ENCODE data around the gene RELN.
"Not testable (repeated sequence)": the region's sequence is repeated elsewhere in the genome, so short reads cannot be mapped to it uniquely, and the experiment has no call there.

The RELN gene

DNA sequence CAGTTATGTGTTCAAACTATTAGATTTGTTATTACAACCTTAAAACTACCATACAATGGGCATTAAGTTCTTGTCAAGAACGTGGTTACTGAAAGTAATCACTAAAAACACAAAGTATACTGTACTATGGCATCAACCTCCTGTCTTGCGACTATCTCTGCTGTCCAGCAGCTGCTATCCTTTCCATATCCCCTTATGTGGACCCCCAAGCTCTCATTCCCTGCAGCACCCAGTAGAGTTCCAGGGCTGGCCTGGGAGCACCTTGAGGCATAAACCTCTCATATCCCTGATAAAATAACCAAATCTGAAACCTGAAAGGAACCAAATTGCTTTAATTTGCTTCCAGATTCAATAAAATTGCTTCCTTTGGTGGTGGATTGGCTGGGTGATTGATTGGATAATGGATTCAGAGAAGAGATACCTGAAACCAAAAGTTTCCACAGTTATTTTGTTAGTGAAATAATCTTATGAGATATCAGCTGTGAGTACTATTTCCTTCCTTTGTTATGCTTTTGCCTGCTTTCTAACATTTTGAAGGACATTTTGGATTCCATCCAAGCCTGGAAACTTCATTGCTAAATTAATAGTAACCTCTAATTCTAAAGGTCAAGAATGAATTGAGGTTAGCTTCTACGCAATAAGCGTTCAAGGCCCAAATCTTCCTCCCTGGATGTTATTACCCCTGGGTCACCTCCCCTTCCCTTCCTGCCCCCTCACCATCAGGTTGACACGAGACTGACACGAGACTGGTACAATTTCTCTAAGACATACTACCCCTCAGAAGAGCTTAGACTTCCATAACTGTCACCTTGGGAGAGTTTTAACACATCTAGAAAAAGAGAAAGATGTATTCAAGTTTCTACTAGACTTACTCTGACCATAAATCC, 48.8 kb downstream of the RELN start:
- DNase-seq = no peak

DNA sequence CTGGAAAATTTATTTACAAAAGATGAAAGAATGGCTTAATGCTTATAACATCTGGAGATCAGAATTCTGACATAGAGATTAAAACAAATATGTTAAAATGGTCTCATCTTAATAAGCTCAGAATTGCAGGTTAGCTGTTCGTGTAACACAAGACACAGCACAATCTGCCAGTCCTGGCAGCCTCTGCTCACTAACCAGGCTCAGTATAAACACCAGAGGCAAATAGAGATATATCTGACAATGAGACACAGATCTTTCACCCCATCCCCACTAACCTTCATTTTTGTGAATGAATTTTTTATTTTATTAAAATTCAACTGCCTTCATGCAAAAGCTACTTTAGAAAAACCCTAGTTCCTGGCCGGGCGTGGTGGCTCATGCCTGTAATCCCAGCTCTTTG, 51.8 kb downstream of the RELN start:
- DNase-seq = peak; percentile 31

- DNase-seq = no peak
These were observed 52.9 kb downstream of the RELN start for GRCh38 chr7:103936558-103936957.

GRCh38 chr7:103934508-103934907, 55.0 kb downstream of the RELN start:
- DNase-seq = peak; percentile 85

DNA sequence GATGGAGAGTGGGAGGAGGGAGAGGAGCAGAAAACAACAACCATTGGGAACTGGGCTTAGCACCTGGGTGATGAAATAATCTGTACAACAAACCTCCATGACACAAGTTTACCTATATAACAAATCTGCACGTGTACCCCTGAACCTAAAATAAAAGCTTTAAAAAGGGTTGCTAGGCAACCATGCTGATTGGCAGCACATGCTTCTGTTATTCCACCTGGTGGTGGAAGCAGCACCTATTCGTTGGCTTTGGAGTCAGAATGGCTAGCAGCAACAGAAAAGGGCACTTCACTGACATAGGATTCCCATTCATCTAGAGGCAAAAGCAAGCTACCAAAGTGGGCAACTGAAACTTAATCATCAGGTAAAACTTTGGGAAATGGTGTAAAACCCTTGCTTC, 57.1 kb downstream of the RELN start:
- DNase-seq = peak; percentile 15

GRCh38 chr7:103929901-103930311, 59.6 kb downstream of the RELN start:
- DNase-seq = peak; percentile 82

GRCh38 chr7:103928581-103928980, 60.9 kb downstream of the RELN start:
- DNase-seq = no peak

GRCh38 chr7:103924184-103924583, 65.3 kb downstream of the RELN start:
- no peak for DNase-seq

DNA sequence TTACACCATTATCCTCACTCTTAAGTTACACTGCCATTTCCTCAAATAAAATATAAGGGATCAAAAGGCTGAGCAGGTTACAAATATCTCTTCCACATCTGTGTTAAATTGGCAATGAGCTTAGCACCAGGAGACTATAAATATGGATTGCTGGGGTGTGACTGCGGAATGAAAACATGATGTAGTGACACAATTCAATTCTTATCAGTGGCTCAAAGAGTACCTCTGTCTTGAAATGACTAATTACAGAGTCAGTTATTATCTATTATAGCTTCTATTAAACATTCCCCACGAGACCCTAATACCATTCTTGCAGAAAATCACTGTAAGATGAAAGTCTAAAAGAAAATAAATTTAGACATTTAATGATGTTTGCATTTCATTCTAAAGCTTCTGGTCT, 67.1 kb downstream of the RELN start:
- DNase-seq = no peak

- DNase-seq = no peak
These were observed 67.8 kb downstream of the RELN start for GRCh38 chr7:103921692-103922091.

DNA sequence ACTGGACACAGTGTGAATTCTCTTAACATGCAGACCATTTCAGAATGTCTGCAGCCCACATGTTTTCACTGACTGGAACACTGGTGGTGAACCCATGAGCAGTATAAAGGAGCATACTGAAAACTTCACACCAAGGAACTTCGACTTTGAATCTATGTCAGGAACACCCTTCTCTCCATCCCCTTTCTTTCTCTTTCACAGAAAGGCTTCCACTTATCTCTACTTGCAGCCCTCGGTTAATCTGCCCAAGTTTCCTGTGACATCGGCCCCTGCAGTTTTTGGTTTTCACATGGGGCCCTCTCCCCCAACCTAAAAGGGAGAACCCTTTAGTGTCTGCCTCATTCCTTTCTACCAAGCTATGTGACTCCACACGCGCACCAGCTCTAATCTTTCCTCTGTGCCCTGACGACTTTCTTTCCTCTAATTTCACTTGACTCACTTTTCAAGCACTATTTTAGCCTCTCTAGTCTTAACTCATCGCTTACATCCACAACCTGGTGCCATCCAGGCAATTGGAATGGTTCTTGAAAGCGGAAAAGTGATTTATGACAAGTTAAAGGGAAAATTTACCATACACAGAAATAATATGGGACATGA, 70.1 kb downstream of the RELN start:
- DNase-seq = no peak

GRCh38 chr7:103918631-103919271, 70.7 kb downstream of the RELN start:
- DNase-seq = no peak

- DNase-seq = no peak
These were observed 73.6 kb downstream of the RELN start for GRCh38 chr7:103915680-103916357.

DNA sequence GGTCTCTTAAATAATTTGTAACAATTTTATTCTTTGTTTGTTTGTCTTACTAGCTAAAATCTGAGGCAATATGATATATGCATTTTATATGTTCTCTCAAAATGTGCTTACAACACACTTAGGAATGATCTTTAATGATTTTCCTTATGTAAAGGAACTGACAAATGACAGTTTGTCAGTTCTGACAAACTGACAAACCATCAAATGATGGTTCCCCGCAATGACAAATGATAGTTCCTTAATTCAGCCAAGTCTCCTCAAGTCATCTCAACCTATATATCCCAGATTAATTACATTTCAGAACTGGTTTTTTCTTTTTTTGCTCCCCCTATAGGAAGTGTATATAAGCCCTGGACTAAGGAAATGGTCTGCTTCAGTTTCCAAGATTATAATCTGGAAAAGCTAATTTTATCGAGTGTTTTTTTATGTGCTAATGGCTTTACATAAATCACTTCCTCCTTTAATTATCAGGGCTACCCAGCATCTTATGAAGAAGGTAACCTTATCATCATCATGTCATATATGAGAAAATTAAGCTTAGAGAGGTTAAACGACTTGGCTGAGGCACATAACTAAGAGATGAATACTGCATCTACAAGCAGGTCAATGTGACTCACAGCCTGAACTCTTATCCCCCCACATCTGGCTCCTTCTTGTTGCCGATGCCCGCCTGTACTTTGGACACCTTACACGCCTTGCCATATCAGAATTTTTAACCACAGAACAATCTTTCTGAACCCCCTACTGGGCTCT, 75.1 kb downstream of the RELN start:
- no peak for DNase-seq

DNA sequence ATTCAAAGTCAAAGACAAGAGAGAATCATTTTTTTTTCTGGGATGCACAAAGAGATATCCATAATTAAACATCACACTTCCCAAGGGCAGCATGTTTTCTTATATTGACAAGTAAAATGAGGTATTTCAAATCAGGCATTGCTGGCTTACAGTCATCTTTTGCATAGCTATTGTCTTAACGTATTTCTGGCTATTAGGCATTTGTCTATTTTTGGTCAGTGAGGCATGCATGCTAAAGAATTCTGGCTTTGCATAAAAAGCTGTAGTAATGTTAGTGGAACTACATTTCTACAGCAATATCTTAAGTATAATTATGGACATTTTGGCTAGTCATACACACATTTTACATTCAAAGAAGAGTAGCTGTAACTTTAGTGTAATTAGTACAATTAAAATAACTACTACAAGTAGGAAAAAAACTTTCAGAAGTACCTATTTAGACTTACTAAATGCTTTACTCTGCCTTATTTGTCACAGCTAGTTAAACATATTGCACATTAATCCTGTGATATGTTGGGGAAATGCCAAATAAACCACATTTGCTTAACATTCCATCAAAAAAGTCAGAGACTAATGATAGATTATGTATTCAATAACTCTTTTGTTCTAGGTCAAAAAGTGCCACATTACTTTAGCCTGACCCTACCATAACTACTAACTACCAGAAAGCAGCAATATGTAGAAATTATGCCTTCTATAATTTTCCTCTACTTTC, 76.4 kb downstream of the RELN start:
- no peak for DNase-seq

DNA sequence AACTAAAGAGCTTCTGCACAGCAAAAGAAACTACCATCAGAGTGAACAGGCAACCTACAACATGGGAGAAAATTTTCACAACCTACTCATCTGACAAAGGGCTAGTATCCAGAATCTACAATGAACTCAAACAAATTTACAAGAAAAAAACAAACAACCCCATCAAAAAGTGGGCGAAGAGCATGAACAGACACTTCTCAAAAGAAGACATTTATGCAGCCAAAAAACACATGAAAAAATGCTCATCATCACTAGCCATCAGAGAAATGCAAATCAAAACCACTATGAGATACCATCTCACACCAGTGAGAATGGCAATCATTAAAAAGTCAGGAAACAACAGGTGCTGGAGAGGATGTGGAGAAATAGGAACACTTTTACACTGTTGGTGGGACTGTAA, 78.4 kb downstream of the RELN start:
- not testable (repeated sequence) for DNase-seq

DNA sequence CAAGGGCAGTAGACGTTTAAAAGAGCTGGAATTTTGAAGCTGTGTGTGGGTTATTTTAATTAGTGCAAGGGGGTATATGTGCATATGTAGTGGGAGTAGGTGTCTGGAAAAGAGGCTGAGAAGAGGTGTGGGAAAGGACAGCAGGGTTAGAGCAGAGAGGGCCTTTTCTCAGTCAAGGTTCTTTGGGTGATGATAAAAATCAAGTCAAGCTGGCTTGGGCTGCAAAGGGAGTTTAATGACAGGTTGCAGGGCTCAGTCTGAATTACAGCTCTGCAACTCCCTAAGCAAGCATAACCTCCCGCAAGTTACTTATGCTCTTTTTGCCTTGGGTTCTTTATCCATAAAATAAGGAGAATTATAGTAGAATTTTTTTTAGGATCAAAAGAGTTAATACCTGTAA, 83.5 kb downstream of the RELN start:
- DNase-seq = no peak

GRCh38 chr7:103902917-103903316, 86.5 kb downstream of the RELN start:
- no peak for DNase-seq

- not testable (repeated sequence) for DNase-seq
These were observed 92.6 kb downstream of the RELN start for GRCh38 chr7:103896826-103897225.

- DNase-seq = no peak
These were observed 94.5 kb downstream of the RELN start for GRCh38 chr7:103894656-103895596.

DNA sequence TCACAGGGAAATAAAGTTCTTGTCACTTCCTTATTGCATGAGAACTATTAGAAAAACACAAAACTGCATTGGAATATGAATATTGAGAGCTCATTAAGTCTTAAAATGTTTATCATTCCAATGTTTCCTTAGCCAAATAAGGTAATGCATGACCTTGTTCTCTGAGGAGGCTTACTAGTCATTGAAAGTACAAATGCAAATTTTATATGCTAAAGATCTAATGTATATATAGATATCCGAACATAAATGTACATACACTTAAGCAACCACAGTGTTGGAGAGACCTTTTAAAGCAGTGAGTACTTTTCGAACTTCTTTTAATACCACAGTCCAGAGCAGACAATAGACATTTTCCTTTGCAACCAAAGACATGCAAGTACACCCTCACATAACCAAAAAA, 96.1 kb downstream of the RELN start:
- no peak for DNase-seq

All from NCI-H82 (cell line).